ENCODE data around the gene PRKCB. TPM values are rescaled to one million over a fixed set of nuclear protein-coding genes. Genes with fewer than 3 reads are reported as not detected.

PRKCB gene
- total and polyA plus RNA-seq, 2 of the 8 experiments (the other 6 are each of a cell fraction or from before 2014, with no cell fraction given) = 7.1 to 12.1 TPM

DNA sequence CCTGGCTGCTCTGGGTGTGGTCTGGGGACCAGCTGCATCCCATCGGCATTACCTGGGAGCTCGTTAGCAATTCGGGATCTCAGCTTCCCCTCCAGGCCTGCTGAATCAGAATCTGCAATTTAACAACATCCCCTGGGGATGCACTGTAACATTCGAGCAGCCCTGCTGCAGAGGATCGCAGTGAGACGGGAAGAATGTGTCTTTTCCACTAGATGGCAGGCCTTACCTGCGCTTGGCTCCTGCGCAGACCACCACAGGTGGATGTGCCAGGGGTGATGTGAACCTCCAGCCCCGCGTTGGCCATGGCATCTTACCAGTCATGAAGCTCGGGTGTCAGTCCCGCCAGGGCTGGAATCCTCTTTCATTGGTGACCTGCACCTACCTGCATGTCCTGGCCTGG lies 209.9 kb downstream of the PRKCB start:
- no peaks in the 10 kb centered on the region for H3K79me1 ChIP-seq (ENCODE audit: low read depth, low read length)
- no peaks in the 10 kb centered on the region for H4K20me1 ChIP-seq (replicated peaks in 1 of 2; ENCODE audit: control insufficient read depth in 1 of 2, insufficient read depth in 2 of 2, low read length in 2 of 2)
- H2AK5ac ChIP-seq (ENCODE audit: low read depth, low read length) = no peak overlapping the region
- no peak overlapping the region for H3K4me3 ChIP-seq (ENCODE audit: extremely low read depth in 1 of 4, insufficient read depth in 2 of 4, low read depth in 3 of 4, low read length in 4 of 4)
- H3K79me2 ChIP-seq (ENCODE audit: control insufficient read depth in 1 of 2, insufficient read depth in 2 of 2, low read length in 2 of 2) = no peaks in the 10 kb centered on the region
- H4K91ac ChIP-seq (replicated peaks; ENCODE audit: insufficient read length, low read length) = no peak overlapping the region
- H3K9ac ChIP-seq (replicated peaks in 1 of 4; ENCODE audit: extremely low read depth in 1 of 4, low read depth in 3 of 4, low read length in 3 of 4) = no peak overlapping the region
- no peak overlapping the region for H3K14ac ChIP-seq (ENCODE audit: insufficient read length)
- peaks cover 2% of the 10 kb centered on the region; the same call in 1 of the 2 replicates for H3K23me2 ChIP-seq (ENCODE audit: low read depth, low read length)
- no peak overlapping the region for H3K23ac ChIP-seq (ENCODE audit: insufficient read length)
- H3K36me3 ChIP-seq (ENCODE audit: control insufficient read depth in 2 of 4, insufficient read depth in 4 of 4, low read length in 3 of 4) = no peaks in the 10 kb centered on the region
- POLR2A ChIA-PET (ENCODE audit: partially characterized antibody) = interaction anchor here (0.6 to 1.2 kb wide), 3 partner anchors 207 to 457 kb away, joined by 3 to 4 read pairs (median 3); no protein-coding TSS in a partner anchor
- H2BK12ac ChIP-seq (ENCODE audit: low read depth, low read length) = no peak overlapping the region; the same call in 1 of the 2 replicates
- WGBS, 2 experiments (ENCODE audit: extremely low coverage in 1 of 2, insufficient coverage in 1 of 2, insufficient read length in 1 of 2, insufficient replicate concordance in 2 of 2, low coverage in 1 of 2, low lambda C conversion rate in 2 of 2, missing lambda C conversion rate in 1 of 2) = 16% methylated on average over 12 of the region's 12 CpGs; no CpG with 5 or more reads in 1 of the 2 experiments
- H2AFZ ChIP-seq (ENCODE audit: low read length) = no peak overlapping the region
- H2BK120ac ChIP-seq (replicated peaks; ENCODE audit: low read depth, low read length) = no peak overlapping the region
- H4K5ac ChIP-seq (ENCODE audit: insufficient read length, low read depth, low read length) = no peak overlapping the region
- H3K4me2 ChIP-seq (ENCODE audit: insufficient read depth in 1 of 2, low read depth in 2 of 2, low read length in 2 of 2) = no peak overlapping the region
- no peak overlapping the region for H3K18ac ChIP-seq (ENCODE audit: extremely low read depth, low read length)
- DNase-seq (ENCODE audit: low read depth in 1 of 2, low spot score in 2 of 2) (peak; percentile 79 to 81), FAIRE-seq (peak; percentile 91)
- no peak overlapping the region for H3K27ac ChIP-seq (ENCODE audit: low read depth, low read length)
- no peak overlapping the region for H3K4ac ChIP-seq (replicated peaks; ENCODE audit: insufficient read length, low read depth, low read length)
- H2BK15ac ChIP-seq (ENCODE audit: low read length) = peak overlapping the region; percentile 55; the same call in 1 of the 2 replicates
- H3K4me1 ChIP-seq (replicated peaks in 1 of 4; ENCODE audit: control insufficient read depth in 3 of 4, insufficient read depth in 4 of 4, low read length in 3 of 4) = peaks cover 0 to 17% (median 7%) of the 10 kb centered on the region in 4 experiments; a peak in 6 of 7 replicates
- no peak overlapping the region for H2BK20ac ChIP-seq (ENCODE audit: low read length)
- H2BK5ac ChIP-seq (ENCODE audit: low read depth, low read length) = no peak overlapping the region
- H3K56ac ChIP-seq (replicated peaks; ENCODE audit: insufficient read length, low read depth, low read length) = no peak overlapping the region
- no peaks in the 10 kb centered on the region for H3K27me3 ChIP-seq (replicated peaks in 1 of 4; ENCODE audit: control insufficient read depth in 3 of 4, extremely low read depth in 1 of 4, insufficient read depth in 3 of 4, low read length in 3 of 4)
- no peak overlapping the region for H4K8ac ChIP-seq (ENCODE audit: extremely low read depth, insufficient read depth, low read length)
- H3K9me3 ChIP-seq (ENCODE audit: insufficient read depth in 2 of 2, low read depth in 1 of 2, low read length in 1 of 2) = no peaks in the 10 kb centered on the region
- CTCF ChIA-PET (ENCODE audit: partially characterized antibody) = interaction anchor here (0.5 to 8.5 kb wide), 87 partner anchors 9 to 580 kb away, joined by 3 to 139 read pairs (median 4); partner anchors contain the start of gene CACNG3
- TF ChIP-seq SP4 (IDR thresholded peaks at IDR 0.05; ENCODE audit: low read length) (no peak), CREB1 (IDR thresholded peaks at IDR 0.05) (0 out of 2 replicates have a peak, but pooled peaks have one; percentile 26), JUND (IDR thresholded peaks at IDR 0.05; ENCODE audit: low read length) (0 out of 2 replicates have a peak, but pooled peaks have one; percentile 35), ATF3 (IDR thresholded peaks at IDR 0.05; ENCODE audit: insufficient read depth, low read depth, low read length) (no peak), CTCF (IDR thresholded peaks at IDR 0.05; ENCODE audit: control extremely low read depth in 1 of 3, insufficient read depth in 1 of 3, low read depth in 1 of 3, low read length in 3 of 3) (peak; percentile 88 to 98 (median 90)), TEAD4 (IDR thresholded peaks at IDR 0.05; ENCODE audit: low read depth, low read length) (peak; percentile 79), KDM5A (IDR thresholded peaks at IDR 0.05; ENCODE audit: low read length) (0 out of 2 replicates have a peak, but pooled peaks have one; percentile 28), MAFK (IDR thresholded peaks at IDR 0.05; ENCODE audit: low read depth, low read length) (0 out of 2 replicates have a peak, but pooled peaks have one; percentile 26), RAD21 (IDR thresholded peaks at IDR 0.05 in 1 of 2, conservative IDR thresholded peaks at IDR 0.05 in 1 of 2; ENCODE audit: low read depth in 2 of 2, low read length in 2 of 2) (peak; percentile 100)
- TF ChIP-seq, protein P1, sequence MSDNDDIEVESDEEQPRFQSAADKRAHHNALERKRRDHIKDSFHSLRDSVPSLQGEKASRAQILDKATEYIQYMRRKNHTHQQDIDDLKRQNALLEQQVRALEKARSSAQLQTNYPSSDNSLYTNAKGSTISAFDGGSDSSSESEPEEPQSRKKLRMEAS (IDR thresholded peaks at IDR 0.05) = no peak; the same call in 1 of the 2 replicates
